ENCODE results near the gene DVL1. TPM values are rescaled to one million over a fixed set of nuclear protein-coding genes. Genes with fewer than 3 reads are reported as not detected.

The DVL1 gene
- total and polyA plus RNA-seq, 9 of the 15 experiments (the other 6 are each of a cell fraction or from before 2014, with no cell fraction given), result 0.62 to 135 (median 24.3) TPM

- TF ChIP-seq, protein P1, sequence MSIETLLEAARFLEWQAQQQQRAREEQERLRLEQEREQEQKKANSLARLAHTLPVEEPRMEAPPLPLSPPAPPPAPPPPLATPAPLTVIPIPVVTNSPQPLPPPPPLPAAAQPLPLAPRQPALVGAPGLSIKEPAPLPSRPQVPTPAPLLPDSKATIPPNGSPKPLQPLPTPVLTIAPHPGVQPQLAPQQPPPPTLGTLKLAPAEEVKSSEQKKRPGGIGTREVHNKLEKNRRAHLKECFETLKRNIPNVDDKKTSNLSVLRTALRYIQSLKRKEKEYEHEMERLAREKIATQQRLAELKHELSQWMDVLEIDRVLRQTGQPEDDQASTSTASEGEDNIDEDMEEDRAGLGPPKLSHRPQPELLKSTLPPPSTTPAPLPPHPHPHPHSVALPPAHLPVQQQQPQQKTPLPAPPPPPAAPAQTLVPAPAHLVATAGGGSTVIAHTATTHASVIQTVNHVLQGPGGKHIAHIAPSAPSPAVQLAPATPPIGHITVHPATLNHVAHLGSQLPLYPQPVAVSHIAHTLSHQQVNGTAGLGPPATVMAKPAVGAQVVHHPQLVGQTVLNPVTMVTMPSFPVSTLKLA (conservative IDR thresholded peaks at IDR 0.05), result peak in 1 of 2 experiments; percentile 3; a peak in 2 of 4 replicates
- TF ChIP-seq, protein P2, sequence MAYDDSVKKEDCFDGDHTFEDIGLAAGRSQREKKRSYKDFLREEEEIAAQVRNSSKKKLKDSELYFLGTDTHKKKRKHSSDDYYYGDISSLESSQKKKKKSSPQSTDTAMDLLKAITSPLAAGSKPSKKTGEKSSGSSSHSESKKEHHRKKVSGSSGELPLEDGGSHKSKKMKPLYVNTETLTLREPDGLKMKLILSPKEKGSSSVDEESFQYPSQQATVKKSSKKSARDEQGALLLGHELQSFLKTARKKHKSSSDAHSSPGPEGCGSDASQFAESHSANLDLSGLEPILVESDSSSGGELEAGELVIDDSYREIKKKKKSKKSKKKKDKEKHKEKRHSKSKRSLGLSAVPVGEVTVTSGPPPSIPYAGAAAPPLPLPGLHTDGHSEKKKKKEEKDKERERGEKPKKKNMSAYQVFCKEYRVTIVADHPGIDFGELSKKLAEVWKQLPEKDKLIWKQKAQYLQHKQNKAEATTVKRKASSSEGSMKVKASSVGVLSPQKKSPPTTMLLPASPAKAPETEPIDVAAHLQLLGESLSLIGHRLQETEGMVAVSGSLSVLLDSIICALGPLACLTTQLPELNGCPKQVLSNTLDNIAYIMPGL (CRISPR knock-in tag; IDR thresholded peaks at IDR 0.05), result no peak; the same call in 1 of the 2 replicates
- peak; percentile 40; the same call in 1 of the 2 replicates for TF ChIP-seq CEBPG (CRISPR knock-in tag; IDR thresholded peaks at IDR 0.05)
- no peak for TF ChIP-seq CEBPG (tag; conservative IDR thresholded peaks at IDR 0.05 in 1 of 2, IDR thresholded peaks at IDR 0.05 in 1 of 2)
- TF ChIP-seq GATAD2B (IDR thresholded peaks at IDR 0.05; ENCODE audit: borderline replicate concordance), result peak; percentile 82; the same call in 1 of the 2 replicates
- peak; percentile 63; the same call in 1 of the 2 replicates for TF ChIP-seq ZNF511 (CRISPR knock-in tag; IDR thresholded peaks at IDR 0.05)
- no peak for TF ChIP-seq CREB1 (IDR thresholded peaks at IDR 0.05)
- TF ChIP-seq CREB1 (CRISPR knock-in tag; IDR thresholded peaks at IDR 0.05), result peak; percentile 52; the same call in 1 of the 2 replicates
- TF ChIP-seq ZBTB40 (IDR thresholded peaks at IDR 0.05), result 0 out of 2 replicates have a peak, but pooled peaks have one; percentile 35
- no peak for TF ChIP-seq ZBTB40 (CRISPR knock-in tag; IDR thresholded peaks at IDR 0.05)
- 0 out of 2 replicates have a peak, but pooled peaks have one; percentile 23 for TF ChIP-seq FOXP1 (CRISPR knock-in tag; IDR thresholded peaks at IDR 0.05)
- TF ChIP-seq BRD4 (IDR thresholded peaks at IDR 0.05), result no peak
Measured at GRCh38 chr1:1307261-1307922, 41.8 kb downstream of the DVL1 start (continued).
